HCT116 (cell line): ENCODE data around the gene ERBB4. TPM values are rescaled to one million over a fixed set of nuclear protein-coding genes. Genes with fewer than 3 reads are reported as not detected.

Experiments
- ATAC-seq: fragments of 200-7000 bp; cut with Tn5 transposase; 2 replicates; pipeline ENCODE4 v1.9.1; 2020; ENCODE audit warnings: mild to moderate bottlenecking, moderate library complexity
- BruUV-seq: library from RNA; stranded (reverse); fragments of 400-500 nt; replicated peaks from 2 replicates; lab custom pipeline; 2021; lab: Mats Ljungman, UMichigan
- CTCF ChIA-PET: fragments of 300-600 bp; sonication (Branson Sonifier 250); formaldehyde crosslinking; loops from one replicate; lab custom pipeline; 2021; ENCODE audit warnings: antibody characterized with exemption; lab: Charles Lee
- POLR2A ChIA-PET: fragments of 300-600, 350-600 bp; sonication (Branson Sonifier 250); formaldehyde crosslinking; loops from one replicate; lab custom pipeline; 2021; ENCODE audit warnings: antibody characterized with exemption; lab: Charles Lee
- RAD21 ChIA-PET, 2 experiments: fragments of 300-600 bp; sonication (Branson Sonifier 250); formaldehyde crosslinking; loops; one replicate each; lab custom pipeline; 2023; ENCODE audit warnings: low total read pairs in 2 of 2; ENCODE audit not compliant: uncharacterized antibody in 2 of 2, unreplicated experiment in 2 of 2, low non-redundant PET in 1 of 2; lab: Charles Lee
- DNase-seq: peaks from one replicate; pipeline ENCODE4 v3.0.0-alpha.2; 2010; ENCODE audit warnings: low read depth, low spot score
- H2AFZ ChIP-seq: fragments of 200-600 bp; shearing (Covaris generic), sonication (generic); 2 replicates; pipeline ENCODE4 v1.6.1; 2017; ENCODE audit warnings: low read depth, mixed run types, mixed read lengths, antibody characterized with exemption, low read length; ENCODE audit not compliant: poor library complexity, severe bottlenecking
- H3K27ac ChIP-seq: 2 replicates; pipeline ENCODE4 v1.5.1; 2012; ENCODE audit warnings: low read depth, low read length
- H3K27me3 ChIP-seq: fragments of 200-600 bp; sonication (generic); 2 replicates; pipeline ENCODE4 v1.6.1; 2016; ENCODE audit warnings: mixed run types, low read length, mixed read lengths; ENCODE audit not compliant: insufficient read depth
- H3K36me3 ChIP-seq, 2 experiments: fragments of 200-500 bp in 1 of 2; fragments of 200-600 bp in 1 of 2; sonication (Bioruptor generic) in 1 of 2; sonication (generic) in 1 of 2; 2 replicates each; pipeline versions ENCODE4 v1.5.1 to v1.6.1; 2014 to 2016; ENCODE audit warnings: low read length in 2 of 2, inconsistent platforms in 1 of 2, mixed read lengths in 1 of 2, mixed run types in 1 of 2; ENCODE audit not compliant: insufficient read depth in 2 of 2, control insufficient read depth in 1 of 2
- H3K4me1 ChIP-seq, 2 experiments: fragments of 200-600 bp in 1 of 2; sonication (generic) in 1 of 2; 2 replicates each; pipeline versions ENCODE4 v1.5.1 to v1.6.1; 2012 to 2017; ENCODE audit warnings: low read length in 2 of 2, inconsistent platforms in 1 of 2, mild to moderate bottlenecking in 1 of 2, mixed read lengths in 1 of 2, mixed run types in 1 of 2, moderate library complexity in 1 of 2; ENCODE audit not compliant: insufficient read depth in 2 of 2, control insufficient read depth in 1 of 2
- H3K4me2 ChIP-seq: fragments of 200-600 bp; sonication (generic); 2 replicates; pipeline ENCODE4 v1.6.1; 2017; ENCODE audit warnings: mixed run types, low read length, mixed read lengths
- H3K4me3 ChIP-seq, 2 experiments: fragments of 200-600 bp in 1 of 2; sonication (generic) in 1 of 2; replicated peaks in 1 of 2; 2 replicates each; pipeline ENCODE4 v1.5.1; 2011 to 2016; ENCODE audit warnings: low read length in 2 of 2, control low read depth in 1 of 2, low read depth in 1 of 2, mild to moderate bottlenecking in 1 of 2, mixed read lengths in 1 of 2, mixed run types in 1 of 2
- H3K79me2 ChIP-seq: fragments of 200-600 bp; sonication (generic); 2 replicates; pipeline ENCODE4 v1.6.1; 2017; ENCODE audit warnings: mild to moderate bottlenecking, mixed run types, low read length, moderate library complexity, mixed read lengths; ENCODE audit not compliant: insufficient read depth
- H3K9ac ChIP-seq: fragments of 200-600 bp; sonication (generic); 2 replicates; pipeline ENCODE4 v1.6.1; 2016; ENCODE audit warnings: low read length, mixed read lengths
- H3K9me2 ChIP-seq: fragments of 200-600 bp; sonication (generic), shearing (Covaris generic); 2 replicates; pipeline ENCODE4 v1.6.1; 2017; ENCODE audit warnings: mixed run types, mild to moderate bottlenecking, moderate library complexity; ENCODE audit not compliant: insufficient read depth
- H3K9me3 ChIP-seq, 2 experiments: fragments of 200-500 bp in 1 of 2; fragments of 200-600 bp in 1 of 2; sonication (Bioruptor generic) in 1 of 2; sonication (generic) in 1 of 2; 2 replicates each; pipeline ENCODE4 v1.6.1; 2014 to 2017; ENCODE audit warnings: low read length in 2 of 2, mixed read lengths in 2 of 2, inconsistent platforms in 1 of 2, low read depth in 1 of 2, mild to moderate bottlenecking in 1 of 2, mixed run types in 1 of 2, moderate library complexity in 1 of 2; ENCODE audit not compliant: control insufficient read depth in 1 of 2, insufficient read depth in 1 of 2
- H4K20me1 ChIP-seq: fragments of 200-600 bp; sonication (generic), shearing (Covaris generic); 2 replicates; pipeline ENCODE4 v1.6.1; 2017; ENCODE audit warnings: mixed run types, mild to moderate bottlenecking, moderate library complexity; ENCODE audit not compliant: insufficient read depth
- CEBPB ChIP-seq: IDR thresholded peaks from 2 replicates; pipeline ENCODE4 v1.6.1; 2012; ENCODE audit warnings: low read depth
- EGR1 ChIP-seq: IDR thresholded peaks from 2 replicates; pipeline ENCODE4 v1.6.1; 2012; ENCODE audit warnings: low read depth
- ELF1 ChIP-seq: IDR thresholded peaks from 2 replicates; pipeline ENCODE4 v1.6.1; 2012; ENCODE audit warnings: low read depth, borderline replicate concordance
- EZH2 ChIP-seq: fragments of 200-600 bp; sonication (generic); IDR thresholded peaks from 2 replicates; pipeline ENCODE4 v1.6.1; 2017; ENCODE audit warnings: antibody characterized with exemption, mixed run types
- EZH2phosphoT487 ChIP-seq: fragments of 200-600 bp; IDR thresholded peaks from 2 replicates; pipeline ENCODE4 v1.6.1; 2018; ENCODE audit warnings: antibody characterized with exemption, borderline replicate concordance
- FOSL1 ChIP-seq: IDR thresholded peaks from 2 replicates; pipeline ENCODE4 v1.6.1; 2012; ENCODE audit warnings: low read depth
- JUND ChIP-seq: IDR thresholded peaks from 2 replicates; pipeline ENCODE4 v1.6.1; 2012
- MAX ChIP-seq: IDR thresholded peaks from 2 replicates; pipeline ENCODE4 v1.6.1; 2012
- POLR2A ChIP-seq: IDR thresholded peaks from 2 replicates; pipeline ENCODE4 v1.7.0; 2011; ENCODE audit warnings: borderline replicate concordance; ENCODE audit not compliant: insufficient read depth, insufficient read length; ENCODE audit errors: extremely low read depth
- POLR2AphosphoS5 ChIP-seq: IDR thresholded peaks from 2 replicates; pipeline ENCODE4 v1.6.1; 2011; ENCODE audit warnings: mild to moderate bottlenecking, low read depth, low read length, moderate library complexity
- RAD21 ChIP-seq: IDR thresholded peaks from 2 replicates; pipeline ENCODE4 v1.6.1; 2012; ENCODE audit warnings: low read depth, mild to moderate bottlenecking
- REST ChIP-seq: IDR thresholded peaks from 2 replicates; pipeline ENCODE4 v1.6.1; 2012; ENCODE audit warnings: low read depth
- SIN3A ChIP-seq: IDR thresholded peaks from 2 replicates; pipeline ENCODE4 v1.6.1; 2012; ENCODE audit warnings: low read depth
- SP1 ChIP-seq: IDR thresholded peaks from 2 replicates; pipeline ENCODE4 v1.6.1; 2012; ENCODE audit warnings: low read depth
- SRF ChIP-seq: IDR thresholded peaks from 2 replicates; pipeline ENCODE4 v1.6.1; 2012; ENCODE audit warnings: low read depth
- TCF7L2 ChIP-seq: IDR thresholded peaks from 2 replicates; pipeline ENCODE4 v1.7.0; 2011; ENCODE audit warnings: borderline replicate concordance, inconsistent platforms; ENCODE audit not compliant: insufficient read depth, insufficient read length; ENCODE audit errors: extremely low read depth
- ZBTB33 ChIP-seq: IDR thresholded peaks from 2 replicates; pipeline ENCODE4 v1.6.1; 2011; ENCODE audit warnings: mild to moderate bottlenecking, low read length, moderate library complexity; ENCODE audit not compliant: insufficient replicate concordance; ENCODE audit errors: extremely low read depth
- ZFX ChIP-seq: fragments of 450-650 bp; IDR thresholded peaks from 2 replicates; pipeline ENCODE4 v1.6.1; 2017
- intact Hi-C: fragments of 100-400 bp; cut with micrococcal nuclease; formaldehyde crosslinking; loops from 2 replicates; pipeline ENCODE4 v1.10.0; 2022
- total RNA-seq: library from RNA; stranded (reverse); gene quantifications from one replicate; pipeline ENCODE4 v1.2.1, GENCODE V29; 2021; ENCODE audit not compliant: unreplicated experiment
- TF ChIP-seq, protein P1 (sequence below): IDR thresholded peaks from 2 replicates; pipeline ENCODE4 v1.6.1; 2012

Gene ERBB4
- total RNA-seq, 1 experiment from 2014 or later, result 0.10 TPM

GRCh38 chr2:212088353-212088752 lies 450.2 kb downstream of the ERBB4 start:
- ATAC-seq (no peak), DNase-seq (no peak)
- ChIA-PET POLR2A (no interaction called here), RAD21 (no interaction called here), CTCF (no interaction called here)
- Histone ChIP-seq H3K9ac (no peak overlapping the region), H3K9me2 (no peaks in the 10 kb centered on the region), H3K27ac (no peak overlapping the region), H3K4me2 (no peak overlapping the region), H3K4me3 (no peak overlapping the region), H3K4me1 (no peaks in the 10 kb centered on the region), H3K9me3 (no peaks in the 10 kb centered on the region), H3K27me3 (no peaks in the 10 kb centered on the region), H3K36me3 (no peaks in the 10 kb centered on the region), H4K20me1 (no peaks in the 10 kb centered on the region), H2AFZ (no peak overlapping the region), H3K79me2 (no peaks in the 10 kb centered on the region)
- intact Hi-C loops, result no loop called here
- no TSS peak for BruUV-seq
- no peak for TF ChIP-seq EZH2phosphoT487
- TF ChIP-seq SRF, result no peak
- no peak for TF ChIP-seq MAX
- no peak for TF ChIP-seq SP1
- no peak for TF ChIP-seq EGR1
- TF ChIP-seq JUND, result no peak
- no peak for TF ChIP-seq ZFX
- TF ChIP-seq SIN3A, result no peak
- TF ChIP-seq ELF1, result no peak
- no peak for TF ChIP-seq CEBPB
- no peak for TF ChIP-seq ZBTB33
- TF ChIP-seq POLR2A, result no peak
- TF ChIP-seq TCF7L2, result no peak
- no peak for TF ChIP-seq EZH2
- TF ChIP-seq RAD21, result no peak
- TF ChIP-seq, protein P1, sequence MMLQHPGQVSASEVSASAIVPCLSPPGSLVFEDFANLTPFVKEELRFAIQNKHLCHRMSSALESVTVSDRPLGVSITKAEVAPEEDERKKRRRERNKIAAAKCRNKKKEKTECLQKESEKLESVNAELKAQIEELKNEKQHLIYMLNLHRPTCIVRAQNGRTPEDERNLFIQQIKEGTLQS, result no peak
- no peak for TF ChIP-seq REST
- no peak for TF ChIP-seq FOSL1
- TF ChIP-seq POLR2AphosphoS5, result no peak
